GM18909 (cell line): ENCODE measurements around the gene MRPS5.

Experiments used
- ATAC-seq: cut with Tn5 transposase; IDR thresholded peaks from one replicate; pipeline ENCODE4 v1.9.1; 2021; ENCODE audit warnings: mild to moderate bottlenecking; ENCODE audit not compliant: unreplicated experiment, poor library complexity

MRPS5 gene

DNA sequence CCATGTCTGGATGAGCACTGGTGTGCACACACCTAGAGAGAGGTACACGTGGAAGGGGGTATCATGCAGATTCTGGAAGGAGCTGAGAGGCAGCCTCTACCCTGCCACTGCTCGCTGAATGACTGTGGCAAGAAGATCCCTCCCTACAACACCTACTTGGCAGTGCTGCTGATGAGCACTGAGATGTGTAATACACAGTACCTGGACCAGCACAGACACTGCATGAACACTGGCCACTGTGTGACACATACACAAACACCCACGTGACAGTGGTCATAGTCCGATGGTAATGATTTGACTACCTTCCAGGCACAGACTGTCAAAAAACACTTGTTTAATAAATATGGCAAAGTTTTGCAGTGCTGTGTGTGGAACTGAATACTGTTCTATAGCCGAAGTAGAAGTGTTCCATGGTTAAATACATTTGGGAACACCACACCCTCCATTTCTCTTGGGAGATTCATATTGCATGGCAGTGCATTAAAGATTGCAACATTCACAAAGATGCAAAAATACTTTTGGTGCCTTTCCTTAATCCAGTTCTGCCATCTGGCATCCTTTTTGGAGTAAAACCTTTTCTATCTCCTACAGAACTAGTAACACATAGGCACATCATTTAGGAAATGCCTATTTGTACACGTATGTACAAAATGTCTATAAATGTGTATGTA is 29.6 kb downstream of the MRPS5 start:
- no peak for ATAC-seq

DNA sequence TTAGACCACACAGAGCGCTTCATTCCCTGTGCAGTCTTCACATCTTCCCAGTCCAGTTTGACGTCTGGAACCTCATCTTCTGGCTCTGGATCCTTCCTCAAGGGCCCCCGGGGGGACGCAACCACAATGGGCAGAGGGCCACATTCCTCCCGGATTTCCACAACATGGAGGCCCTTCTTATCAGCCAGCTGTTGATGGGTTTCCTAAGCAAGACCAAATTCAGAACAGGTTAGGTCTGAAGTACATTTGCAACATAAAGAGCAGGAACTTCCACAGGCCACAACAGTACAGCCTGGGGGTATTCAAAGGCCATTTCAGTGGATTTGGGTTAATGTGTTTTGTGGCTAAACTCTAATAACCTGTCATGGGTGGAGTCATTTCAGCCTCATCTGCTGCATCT is 34.2 kb downstream of the MRPS5 start:
- ATAC-seq, result no peak

DNA sequence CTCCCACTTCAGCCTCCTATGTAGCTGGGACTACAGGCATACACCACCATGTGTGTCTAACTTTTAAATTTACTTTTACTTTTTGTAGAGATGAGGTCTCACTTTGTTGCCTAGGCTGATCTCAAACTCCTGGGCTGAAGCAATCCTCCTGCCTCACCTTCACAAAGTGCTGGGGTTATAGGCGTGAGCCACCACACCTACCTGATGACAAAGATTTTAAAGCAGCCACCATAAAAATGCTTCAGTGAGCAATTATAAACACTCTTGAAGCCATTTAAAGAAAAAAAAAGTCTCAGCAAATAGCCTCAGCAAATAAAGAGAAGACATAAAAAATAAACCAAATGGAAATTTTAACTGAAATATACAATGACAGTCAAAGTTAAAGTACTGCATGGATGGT is 35.6 kb downstream of the MRPS5 start:
- ATAC-seq, result no peak

DNA sequence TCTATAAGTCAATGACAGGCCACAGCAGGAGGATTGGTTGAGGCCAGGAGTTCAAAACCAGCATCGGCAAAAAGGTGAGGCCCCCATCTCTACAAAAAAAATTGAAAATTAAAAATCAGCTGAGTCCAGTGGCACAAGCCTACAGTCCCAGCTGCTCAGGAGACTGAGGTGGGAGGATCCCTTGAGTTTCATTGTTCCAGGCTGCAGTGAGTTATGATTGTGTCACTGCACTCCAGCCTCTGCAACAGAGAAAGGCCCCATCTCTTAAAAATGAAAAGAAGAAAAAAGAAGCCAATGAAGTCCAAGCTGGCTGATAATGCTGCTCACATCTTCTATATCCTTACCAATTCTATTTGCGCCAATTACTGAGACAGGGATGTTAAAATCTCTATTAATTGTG is 39.1 kb downstream of the MRPS5 start:
- ATAC-seq, result no peak

DNA sequence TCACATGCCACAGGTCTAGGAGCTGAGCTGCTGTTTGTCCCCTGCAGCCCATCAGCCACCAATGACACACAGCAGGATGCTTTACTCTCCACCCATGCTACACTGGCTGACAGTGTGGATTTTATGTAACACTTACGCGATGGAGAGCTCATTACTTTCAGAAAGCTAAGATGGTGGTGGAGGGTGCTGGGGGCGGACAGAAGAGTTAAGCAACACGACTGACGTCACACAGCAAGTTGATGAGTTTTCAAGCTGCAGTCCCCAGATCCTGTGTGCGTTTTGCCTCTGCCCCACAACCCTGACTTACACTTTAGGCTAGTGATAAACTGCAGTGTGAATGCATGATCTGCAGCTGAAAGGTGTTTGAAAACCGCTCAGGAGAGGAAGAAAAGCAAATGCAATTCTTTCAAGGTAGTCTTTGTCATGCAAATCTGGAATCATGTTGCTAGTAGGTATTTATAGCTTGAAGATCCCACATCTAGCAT is 42.4 kb downstream of the MRPS5 start:
- ATAC-seq, result no peak

DNA sequence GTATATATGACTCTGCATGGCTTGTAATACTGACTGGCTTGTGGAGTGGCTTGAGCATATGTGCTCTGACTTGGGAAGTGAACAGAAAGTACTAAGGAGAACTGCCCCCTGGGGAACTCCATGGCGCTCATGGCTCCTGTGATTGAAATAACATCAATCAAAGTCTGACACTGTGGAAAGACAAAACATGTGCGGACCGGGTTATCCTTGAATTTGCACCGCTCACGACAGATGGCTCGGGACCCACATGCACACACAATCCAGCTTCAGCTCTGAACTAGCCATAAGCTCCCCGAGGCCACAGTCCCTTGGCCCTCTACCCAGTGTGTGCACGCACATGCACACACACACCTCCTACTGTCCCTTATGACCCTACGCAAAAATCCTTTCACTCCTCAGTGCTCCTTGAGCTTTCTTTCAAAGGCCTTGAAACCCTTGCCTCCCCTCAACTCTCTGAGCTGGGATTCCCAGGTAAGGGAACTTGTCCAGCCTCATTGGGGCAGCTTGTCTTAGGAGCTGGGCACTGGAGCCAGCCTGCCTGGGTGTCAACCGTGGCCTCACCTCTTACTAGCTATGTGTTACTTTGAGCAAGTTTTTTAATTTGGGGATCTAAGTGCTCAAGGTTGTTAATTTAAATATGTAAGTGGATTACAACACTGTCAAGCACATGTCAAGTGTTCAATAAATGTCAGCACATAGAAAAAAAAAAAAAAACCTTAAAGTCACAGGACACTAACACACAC is 43.6 kb downstream of the MRPS5 start:
- ATAC-seq, result no peak

DNA sequence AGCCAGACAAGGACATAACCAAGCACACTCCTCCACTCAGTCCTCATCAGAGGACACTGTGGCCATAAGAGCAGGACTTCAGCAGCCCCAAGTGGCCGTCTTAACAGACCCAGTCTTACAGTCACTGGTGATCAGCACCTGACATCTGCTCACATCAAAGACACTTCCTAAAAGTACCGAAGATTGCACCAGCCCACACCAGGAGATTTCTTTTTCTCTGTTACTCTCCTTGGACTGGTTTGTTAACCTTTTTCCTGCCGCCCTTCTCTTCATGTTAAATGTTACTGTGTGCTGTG is 44.1 kb downstream of the MRPS5 start:
- no peak for ATAC-seq

DNA sequence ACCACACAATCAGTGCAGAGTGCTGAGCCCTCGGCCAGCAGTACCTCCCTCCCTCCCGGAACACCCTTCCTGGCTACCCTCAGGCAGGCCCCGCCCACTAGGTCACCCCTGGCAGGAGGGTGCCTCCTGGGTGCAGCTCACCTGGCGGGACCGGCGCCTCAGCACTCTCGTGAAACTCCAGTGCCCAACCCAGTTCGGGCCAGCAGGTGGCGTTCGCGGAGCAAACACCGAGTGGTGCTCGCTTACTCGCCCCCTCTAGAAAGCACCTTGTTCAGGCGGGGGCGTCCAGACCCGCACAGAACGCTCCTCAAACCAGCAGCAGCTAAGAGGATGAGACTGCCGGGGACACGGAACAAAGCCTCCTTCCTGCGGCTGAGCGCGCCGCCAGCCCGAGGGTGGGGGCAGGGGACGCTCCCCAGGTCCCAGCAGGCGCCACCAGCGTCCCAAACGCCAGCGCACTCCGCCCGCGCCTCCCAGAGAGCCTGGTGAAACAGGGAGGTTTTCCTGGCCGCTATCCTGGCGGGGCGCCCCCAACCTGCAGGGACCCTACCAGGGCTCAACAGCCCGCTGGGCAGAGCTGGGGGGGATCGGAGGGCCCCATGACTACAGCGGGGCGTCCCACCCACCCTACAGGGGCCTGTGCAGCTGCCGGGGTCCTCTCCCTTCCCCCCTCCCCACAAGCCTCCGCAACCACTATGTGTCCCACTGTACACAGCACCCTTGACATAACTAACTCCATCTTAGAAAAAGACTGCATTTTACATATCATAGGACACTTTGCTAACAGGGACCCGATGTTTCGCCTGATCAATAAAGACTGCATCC is 44.7 kb downstream of the MRPS5 start:
- ATAC-seq, result peak; percentile 84

DNA sequence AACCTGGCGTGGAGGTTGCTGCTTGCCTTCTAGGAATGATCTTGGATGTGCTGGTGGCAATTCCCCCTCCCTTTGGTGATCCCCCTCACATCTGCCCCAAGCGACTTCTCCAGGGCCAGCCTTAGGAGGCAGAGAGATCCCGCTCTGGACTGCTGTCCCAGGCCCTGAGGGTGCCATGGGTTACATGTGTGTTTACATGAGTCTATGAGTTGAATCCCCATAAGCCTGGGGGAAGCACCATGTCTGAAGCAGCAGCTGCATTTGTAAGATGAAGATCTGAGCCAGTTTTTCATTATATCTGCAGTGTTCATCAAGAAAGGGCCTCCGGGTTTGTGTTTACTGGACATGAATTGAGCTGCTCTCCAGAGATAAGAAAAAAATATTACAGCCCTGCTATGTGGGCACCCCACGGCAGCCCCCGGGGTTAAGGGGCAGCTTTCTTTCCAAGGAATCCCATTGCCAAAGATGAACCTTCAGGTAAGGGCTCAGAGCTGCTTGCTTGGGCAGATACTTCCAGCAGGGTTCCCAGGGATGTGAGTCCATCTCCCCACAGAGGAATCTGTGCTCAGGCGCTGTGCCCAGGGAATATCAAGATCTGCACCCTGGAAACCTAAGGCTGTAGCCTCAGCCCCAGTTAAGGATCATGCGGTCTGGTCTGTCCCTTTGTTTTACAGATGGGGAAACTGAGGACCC is 46.0 kb downstream of the MRPS5 start:
- ATAC-seq, result no peak

DNA sequence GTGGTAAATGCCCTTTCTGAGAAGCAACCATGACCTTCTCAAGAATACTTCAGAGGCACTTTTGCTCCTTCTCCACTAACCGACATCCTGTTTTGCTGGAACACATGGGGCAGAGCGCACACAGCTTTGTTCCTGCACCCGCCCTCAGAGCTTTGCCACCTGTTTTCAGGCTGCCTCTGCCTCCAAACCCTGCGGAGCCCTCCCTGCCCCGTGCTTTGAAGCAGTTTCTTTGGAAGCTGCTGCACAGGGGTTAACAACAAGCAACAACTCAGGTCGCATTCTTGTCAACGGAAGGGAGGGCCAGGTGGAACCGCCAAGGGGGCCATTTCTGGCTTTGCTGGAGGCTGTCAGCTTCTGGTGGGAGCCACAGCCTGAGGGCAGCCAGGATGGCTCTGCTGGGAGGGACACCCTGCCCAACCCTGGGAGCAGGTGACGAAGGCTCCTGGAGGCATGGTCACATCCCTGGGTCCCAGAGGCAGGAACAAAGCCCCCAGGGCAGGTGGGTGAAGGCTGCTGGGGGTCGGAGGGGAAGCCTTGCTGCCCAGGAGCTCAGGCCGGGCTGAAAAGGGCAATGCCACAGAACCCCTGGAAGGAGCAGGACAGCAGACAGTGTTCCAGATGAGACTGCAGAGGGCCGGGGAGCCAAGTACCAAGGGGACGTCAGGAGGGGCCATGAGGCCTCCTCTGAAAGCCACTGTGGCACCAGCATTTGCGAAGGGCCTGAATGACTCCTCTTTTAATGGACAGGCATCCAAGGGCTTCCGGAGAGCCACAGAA is 46.8 kb downstream of the MRPS5 start:
- no peak for ATAC-seq

DNA sequence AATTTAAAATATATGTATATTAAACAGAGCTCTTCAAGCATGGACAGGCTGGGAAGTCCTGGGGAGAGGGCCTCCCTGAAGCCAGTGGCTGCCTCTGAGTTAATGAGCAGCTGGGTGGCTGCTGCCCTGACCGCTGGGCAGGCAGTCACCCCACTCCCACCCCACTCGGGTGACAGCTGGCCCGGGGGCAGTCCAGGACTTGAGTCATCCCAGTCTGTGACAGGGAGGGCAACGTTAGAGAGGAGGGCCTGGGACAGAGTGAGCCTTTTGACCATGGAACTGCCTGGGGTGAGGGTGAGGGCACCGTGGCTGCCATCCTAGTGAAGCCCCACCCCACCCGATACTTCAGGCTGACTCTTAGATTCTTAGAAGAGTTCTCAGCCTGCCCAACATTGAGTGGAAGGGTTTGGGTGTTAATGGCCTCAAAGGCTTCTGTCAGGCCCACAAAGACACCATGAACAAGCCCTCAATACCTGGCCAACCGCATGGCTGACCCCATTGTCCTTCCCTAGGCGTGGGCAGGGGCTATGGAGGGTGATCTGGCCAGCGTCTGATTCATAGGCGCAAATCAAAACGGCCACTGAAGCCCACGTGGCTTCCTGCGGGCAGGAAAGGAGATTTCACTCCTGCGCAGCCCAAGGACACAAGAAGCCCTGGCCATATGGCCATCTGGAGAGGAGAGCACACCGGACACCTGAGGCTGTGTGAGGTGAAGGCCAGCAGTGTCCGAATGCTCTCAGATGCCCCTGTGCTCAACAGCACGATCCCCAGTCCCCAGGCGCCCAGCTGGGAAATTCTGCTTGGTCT is 47.5 kb downstream of the MRPS5 start:
- no peak for ATAC-seq

DNA sequence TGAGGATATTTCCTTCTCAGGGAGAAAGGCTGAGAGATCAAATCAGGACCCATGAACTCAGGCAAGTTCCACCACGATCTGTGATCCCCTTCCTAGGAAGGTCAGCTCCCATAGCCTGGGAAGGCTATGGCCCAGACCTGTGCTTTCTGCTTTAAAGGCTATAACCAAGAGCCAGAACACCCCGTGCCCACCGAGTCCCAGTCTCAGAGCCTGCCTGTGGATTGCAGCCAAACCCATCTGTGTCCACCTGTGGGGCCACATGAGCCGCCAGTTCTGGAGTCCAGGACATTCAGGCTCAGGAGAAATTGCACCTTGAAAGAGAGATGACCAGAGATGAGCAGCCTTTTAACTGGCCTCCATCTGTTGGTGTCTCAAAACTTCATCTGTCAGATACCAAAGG is 49.2 kb downstream of the MRPS5 start:
- no peak for ATAC-seq

DNA sequence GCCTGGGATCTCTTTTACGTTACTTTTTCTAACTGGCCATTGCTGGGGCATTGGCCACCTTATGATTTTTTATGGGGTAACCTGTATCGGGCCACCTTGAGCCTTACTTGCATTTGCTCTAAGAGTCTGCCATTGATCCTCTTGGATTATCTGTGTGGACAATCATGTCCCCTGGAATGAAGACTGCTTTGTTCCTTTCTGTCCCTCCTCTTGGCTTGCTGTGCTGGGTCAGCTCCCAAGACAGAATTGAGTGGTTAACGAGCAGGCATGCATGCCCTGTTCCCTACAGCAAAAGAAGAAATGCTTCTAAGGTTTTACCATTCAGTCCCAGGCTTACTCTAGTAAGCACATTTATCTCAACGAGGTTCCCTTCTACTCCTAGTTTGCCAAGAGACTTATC is 49.8 kb downstream of the MRPS5 start:
- no peak for ATAC-seq

DNA sequence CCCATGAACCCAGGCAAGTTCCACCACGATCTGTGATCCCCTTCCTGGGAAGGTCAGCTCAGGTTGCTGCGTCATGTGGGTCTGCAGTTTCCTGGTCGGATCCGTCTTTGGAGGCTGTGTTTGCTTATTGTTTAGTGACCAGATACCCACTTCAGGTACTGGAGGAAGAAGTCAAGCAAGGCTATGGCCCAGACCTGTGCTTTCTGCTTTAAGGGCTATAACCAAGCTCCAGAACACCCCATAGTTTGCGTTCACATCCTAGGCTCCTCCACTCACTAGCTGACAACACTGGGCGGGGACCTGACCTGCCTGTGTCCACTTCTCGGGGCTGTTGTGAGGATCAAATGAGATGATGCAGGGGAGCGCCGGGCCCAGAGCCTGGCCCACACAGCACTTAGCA is 52.1 kb downstream of the MRPS5 start:
- no peak for ATAC-seq

DNA sequence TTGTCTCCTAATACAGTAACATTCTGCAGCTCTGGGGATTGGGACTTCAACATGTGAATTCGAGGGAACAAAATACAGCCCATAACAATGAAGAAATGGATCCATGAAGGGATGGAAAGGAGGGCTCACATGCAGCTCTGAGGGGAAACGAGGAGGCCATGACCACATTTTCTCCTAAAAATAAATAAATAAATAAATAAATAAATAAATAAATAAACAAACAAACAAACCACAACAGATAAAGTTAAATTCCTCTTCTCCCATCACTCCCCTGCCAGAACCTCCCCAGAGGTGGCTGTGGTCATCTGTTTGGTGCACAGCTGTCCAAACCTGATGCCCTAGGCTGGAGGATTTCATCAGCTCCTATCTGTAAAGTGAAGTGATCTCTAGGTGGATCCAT is 53.4 kb downstream of the MRPS5 start:
- no peak for ATAC-seq

DNA sequence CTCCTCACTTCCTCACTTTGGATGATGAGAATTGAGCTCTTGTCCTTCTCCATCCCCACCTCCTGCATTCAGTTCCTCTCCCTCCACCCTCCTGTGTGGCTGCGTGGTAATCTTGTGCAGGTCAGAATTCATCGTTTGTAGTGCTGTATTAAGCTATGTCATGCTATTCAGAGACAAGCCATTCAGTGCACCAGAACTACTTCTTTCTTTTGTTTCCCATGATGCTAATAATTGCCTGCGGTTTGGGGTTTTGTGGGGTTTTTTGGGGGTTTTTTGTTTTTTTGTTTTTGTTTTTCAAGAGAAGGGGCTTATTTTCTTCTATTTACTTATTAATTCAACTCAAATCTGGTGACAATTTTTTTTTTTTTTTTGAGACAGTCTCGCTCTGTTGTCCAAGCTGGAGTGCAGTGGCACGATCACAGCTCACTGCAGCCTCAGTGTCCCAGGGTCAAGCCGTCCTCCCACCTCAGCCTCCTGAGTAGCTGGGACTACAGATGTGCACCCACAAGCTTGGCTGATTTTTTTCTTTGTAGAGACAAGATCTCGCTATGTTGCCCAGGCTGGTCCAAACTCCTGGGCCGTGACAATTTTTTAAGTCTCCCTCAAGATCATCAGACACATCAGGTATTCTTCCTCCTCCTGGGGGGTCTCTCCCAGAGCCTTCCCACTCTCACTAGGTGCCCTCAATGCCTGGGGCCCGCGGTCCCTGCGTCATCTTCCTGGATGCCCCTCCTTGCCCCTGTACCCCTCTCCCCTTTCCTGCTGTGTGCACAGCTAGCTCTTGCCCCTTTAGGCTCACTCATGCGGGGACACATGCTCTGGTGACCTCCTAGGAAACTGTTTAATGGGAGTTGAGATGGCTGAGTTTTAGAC is 58.3 kb downstream of the MRPS5 start:
- ATAC-seq, result peak; percentile 84

DNA sequence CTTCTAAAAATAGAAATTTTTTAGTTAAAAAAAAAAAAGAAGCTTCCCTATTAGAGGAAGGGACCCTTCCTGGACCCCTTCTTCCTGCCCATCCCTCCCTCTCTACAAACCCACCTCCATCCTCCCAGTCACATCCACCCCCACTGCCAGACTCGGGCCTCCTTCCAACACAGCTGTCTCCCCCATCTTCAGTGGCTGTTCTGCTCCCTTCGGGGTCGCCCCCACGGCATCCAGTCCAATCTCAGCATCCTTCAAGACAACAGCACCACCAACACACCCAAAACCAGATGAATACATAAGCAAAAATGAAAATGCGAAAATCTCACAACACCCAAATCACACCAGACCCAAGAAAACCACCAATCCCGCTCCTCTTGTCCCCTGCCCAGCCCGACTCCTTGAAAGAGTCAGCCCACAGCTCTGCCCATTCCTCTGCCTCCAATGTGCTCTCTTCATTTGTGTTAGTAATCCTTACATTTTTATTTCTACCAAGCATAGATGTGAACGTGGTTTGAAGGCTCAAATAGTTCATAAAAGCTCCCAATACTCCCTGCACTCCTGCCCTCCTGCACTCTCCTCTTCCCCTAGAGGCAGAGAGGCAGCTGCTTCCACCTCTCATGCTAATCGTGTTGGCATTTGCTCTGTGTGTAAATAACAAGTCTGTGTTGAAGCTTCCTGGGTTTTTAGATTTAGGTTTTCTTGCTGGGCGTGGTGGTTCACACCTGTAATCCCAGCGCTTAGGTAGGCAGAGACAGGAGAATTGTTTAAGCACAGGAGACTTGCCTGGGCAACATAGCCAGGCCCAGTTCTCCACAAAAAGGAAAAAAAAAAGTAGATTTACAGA is 59.1 kb downstream of the MRPS5 start:
- peak; percentile 29 for ATAC-seq
